ENCODE results near the gene CPOX. TPM values are rescaled to one million over a fixed set of nuclear protein-coding genes. Genes with fewer than 3 reads are reported as not detected.

The CPOX gene
- total RNA-seq, 1 experiment from 2014 or later, result 24.2 TPM

- no peak overlapping the region for H3K4me3 Mint-ChIP-seq (ENCODE audit: unreplicated experiment)
- H3K4me3 ChIP-seq (ENCODE audit: low read depth, low read length), result no peak overlapping the region
- no peaks in the 10 kb centered on the region for H3K36me3 ChIP-seq (ENCODE audit: control insufficient read depth, insufficient read depth, low read length)
- ChIA-PET POLR2A (no interaction called here), CTCF (no interaction called here)
- intact Hi-C loops (cut with micrococcal nuclease; ENCODE audit: unreplicated experiment), result no loop called here
- H3K9me3 Mint-ChIP-seq (ENCODE audit: unreplicated experiment), result no peaks in the 10 kb centered on the region
- BruUV-seq (replicated peaks), result no TSS peak
- H3K4me1 ChIP-seq, result no peaks in the 10 kb centered on the region
- no peaks in the 10 kb centered on the region for H3K36me3 Mint-ChIP-seq (ENCODE audit: insufficient read depth, unreplicated experiment)
- H3K9me3 ChIP-seq, result no peaks in the 10 kb centered on the region
- DNase-seq, result no peak
- H3K4me1 Mint-ChIP-seq (ENCODE audit: low read depth, unreplicated experiment), result no peaks in the 10 kb centered on the region
- TF ChIP-seq, protein P1, sequence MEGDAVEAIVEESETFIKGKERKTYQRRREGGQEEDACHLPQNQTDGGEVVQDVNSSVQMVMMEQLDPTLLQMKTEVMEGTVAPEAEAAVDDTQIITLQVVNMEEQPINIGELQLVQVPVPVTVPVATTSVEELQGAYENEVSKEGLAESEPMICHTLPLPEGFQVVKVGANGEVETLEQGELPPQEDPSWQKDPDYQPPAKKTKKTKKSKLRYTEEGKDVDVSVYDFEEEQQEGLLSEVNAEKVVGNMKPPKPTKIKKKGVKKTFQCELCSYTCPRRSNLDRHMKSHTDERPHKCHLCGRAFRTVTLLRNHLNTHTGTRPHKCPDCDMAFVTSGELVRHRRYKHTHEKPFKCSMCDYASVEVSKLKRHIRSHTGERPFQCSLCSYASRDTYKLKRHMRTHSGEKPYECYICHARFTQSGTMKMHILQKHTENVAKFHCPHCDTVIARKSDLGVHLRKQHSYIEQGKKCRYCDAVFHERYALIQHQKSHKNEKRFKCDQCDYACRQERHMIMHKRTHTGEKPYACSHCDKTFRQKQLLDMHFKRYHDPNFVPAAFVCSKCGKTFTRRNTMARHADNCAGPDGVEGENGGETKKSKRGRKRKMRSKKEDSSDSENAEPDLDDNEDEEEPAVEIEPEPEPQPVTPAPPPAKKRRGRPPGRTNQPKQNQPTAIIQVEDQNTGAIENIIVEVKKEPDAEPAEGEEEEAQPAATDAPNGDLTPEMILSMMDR (IDR thresholded peaks at IDR 0.05; ENCODE audit: insufficient read depth in 1 of 2, low read depth in 1 of 2, low read length in 1 of 2, severe bottlenecking in 1 of 2, unreplicated experiment in 1 of 2), result no peak
- H3K27ac Mint-ChIP-seq (ENCODE audit: unreplicated experiment), result no peak overlapping the region
- no peaks in the 10 kb centered on the region for H3K27me3 Mint-ChIP-seq (ENCODE audit: insufficient read depth, unreplicated experiment)
- H3K27me3 ChIP-seq (replicated peaks; ENCODE audit: control insufficient read depth, insufficient read depth, low read length), result no peaks in the 10 kb centered on the region
Observed at GRCh38 chr3:98551236-98551635, 42.2 kb downstream of the CPOX start.

DNA sequence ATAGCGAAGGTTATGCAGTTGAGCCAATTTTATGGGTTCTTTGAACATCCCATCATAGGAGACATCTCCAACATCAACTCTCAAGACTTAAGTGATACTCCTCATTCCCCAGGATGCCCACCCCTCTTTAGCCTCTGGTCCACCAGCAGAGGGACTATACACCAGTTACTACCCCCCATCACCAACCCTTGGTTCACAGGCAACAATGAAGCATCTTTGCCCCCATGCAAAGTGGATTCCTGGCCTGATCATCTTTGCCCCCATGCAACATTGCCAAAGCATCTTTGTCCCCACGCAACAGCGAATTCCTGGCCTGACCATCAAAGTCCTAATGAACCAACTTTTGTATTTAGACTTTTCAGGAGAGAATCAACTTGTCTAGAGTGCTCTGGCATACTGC, 42.6 kb downstream of the CPOX start:
- intact Hi-C loops (cut with micrococcal nuclease; ENCODE audit: unreplicated experiment), result no loop called here
- no TSS peak for BruUV-seq (replicated peaks)
- no peak for DNase-seq
- H3K27me3 ChIP-seq (replicated peaks; ENCODE audit: control insufficient read depth, insufficient read depth, low read length), result no peaks in the 10 kb centered on the region
- Mint-ChIP-seq H3K4me3 (ENCODE audit: unreplicated experiment) (no peak overlapping the region), H3K9me3 (ENCODE audit: unreplicated experiment) (no peaks in the 10 kb centered on the region), H3K4me1 (ENCODE audit: low read depth, unreplicated experiment) (no peaks in the 10 kb centered on the region), H3K27ac (ENCODE audit: unreplicated experiment) (no peak overlapping the region), H3K36me3 (ENCODE audit: insufficient read depth, unreplicated experiment) (no peaks in the 10 kb centered on the region), H3K27me3 (ENCODE audit: insufficient read depth, unreplicated experiment) (no peaks in the 10 kb centered on the region)
- CTCF ChIA-PET, result no interaction called here
- H3K36me3 ChIP-seq (ENCODE audit: control insufficient read depth, insufficient read depth, low read length), result no peaks in the 10 kb centered on the region
- H3K4me3 ChIP-seq (ENCODE audit: low read depth, low read length), result no peak overlapping the region
- no peaks in the 10 kb centered on the region for H3K9me3 ChIP-seq
- H3K4me1 ChIP-seq, result no peaks in the 10 kb centered on the region
- TF ChIP-seq, protein P1 (IDR thresholded peaks at IDR 0.05; ENCODE audit: insufficient read depth in 1 of 2, low read depth in 1 of 2, low read length in 1 of 2, severe bottlenecking in 1 of 2, unreplicated experiment in 1 of 2), result no peak
- POLR2A ChIA-PET, result no interaction called here

DNA sequence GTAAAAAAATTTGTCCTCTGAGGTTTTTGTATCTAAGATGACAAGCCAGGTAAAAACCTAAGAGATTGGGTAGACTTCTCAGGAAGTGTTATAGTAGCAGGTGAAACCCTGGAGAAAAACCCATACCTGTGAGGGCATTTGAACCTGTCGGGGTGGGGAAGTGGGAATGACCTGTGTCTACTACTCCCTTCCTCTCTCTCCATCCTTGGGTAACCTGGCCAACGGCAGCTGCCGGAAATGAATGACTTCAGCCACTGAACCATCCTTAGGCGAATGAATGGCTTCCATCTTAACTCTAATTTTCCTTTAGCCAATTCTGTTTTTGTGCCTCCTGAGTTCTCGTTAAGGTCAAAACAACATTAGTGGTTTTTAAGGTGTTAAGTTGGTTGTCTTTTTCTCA, 44.9 kb downstream of the CPOX start:
- no peaks in the 10 kb centered on the region for H3K4me1 Mint-ChIP-seq (ENCODE audit: low read depth, unreplicated experiment)
- POLR2A ChIA-PET, result no interaction called here

More for the DNA sequence above, 44.9 kb downstream of the CPOX start:
- Histone ChIP-seq H3K36me3 (ENCODE audit: control insufficient read depth, insufficient read depth, low read length) (no peaks in the 10 kb centered on the region), H3K4me3 (ENCODE audit: low read depth, low read length) (no peak overlapping the region), H3K27me3 (replicated peaks; ENCODE audit: control insufficient read depth, insufficient read depth, low read length) (no peaks in the 10 kb centered on the region), H3K4me1 (no peaks in the 10 kb centered on the region), H3K9me3 (no peaks in the 10 kb centered on the region)
- CTCF ChIA-PET, result no interaction called here
- Mint-ChIP-seq H3K36me3 (ENCODE audit: insufficient read depth, unreplicated experiment) (no peaks in the 10 kb centered on the region), H3K4me3 (ENCODE audit: unreplicated experiment) (no peak overlapping the region), H3K9me3 (ENCODE audit: unreplicated experiment) (no peaks in the 10 kb centered on the region), H3K27me3 (ENCODE audit: insufficient read depth, unreplicated experiment) (no peaks in the 10 kb centered on the region), H3K27ac (ENCODE audit: unreplicated experiment) (no peak overlapping the region)
- no peak for DNase-seq
- no TSS peak for BruUV-seq (replicated peaks)
- TF ChIP-seq, protein P1 (IDR thresholded peaks at IDR 0.05; ENCODE audit: insufficient read depth in 1 of 2, low read depth in 1 of 2, low read length in 1 of 2, severe bottlenecking in 1 of 2, unreplicated experiment in 1 of 2), result no peak
- intact Hi-C loops (cut with micrococcal nuclease; ENCODE audit: unreplicated experiment), result no loop called here

All from Caco-2 (cell line).